ENCODE data around the gene YIPF1.

GRCh38 chr1:53833393-53833792, 56.2 kb downstream of the YIPF1 start:
- TF ChIP-seq POLR2A (IDR thresholded peaks at IDR 0.05; ENCODE audit: low read depth): no peak
- no peak for TF ChIP-seq CTCF (IDR thresholded peaks at IDR 0.05)
- TF ChIP-seq POLR2AphosphoS5 (IDR thresholded peaks at IDR 0.05): no peak
- no peak for TF ChIP-seq EP300 (IDR thresholded peaks at IDR 0.05)
